H54 (cell line): ENCODE data around the gene ARHGEF7.

Experiments used
- DNase-seq: peaks from one replicate; pipeline ENCODE4 v3.0.0; 2011; ENCODE audit warnings: low spot score, mixed read lengths; ENCODE audit not compliant: insufficient read length
- FAIRE-seq: peaks from 3 replicates; lab custom pipeline; 2011; peaks lifted over from hg19 to GRCh38; lab: Jason Lieb, UNC
- POLR2A ChIP-seq: IDR thresholded peaks from 2 replicates; pipeline ENCODE4 v1.6.1; 2011; ENCODE audit warnings: low read depth, mild to moderate bottlenecking, low read length

Gene ARHGEF7

GRCh38 chr13:111345682-111346081 lies 230.6 kb downstream of the ARHGEF7 start:
- no peak for FAIRE-seq
- DNase-seq = no peak
- TF ChIP-seq POLR2A = no peak

GRCh38 chr13:111346101-111346680 lies 231.1 kb downstream of the ARHGEF7 start:
- DNase-seq (no peak), FAIRE-seq (no peak)
- no peak for TF ChIP-seq POLR2A

- DNase-seq = no peak
- TF ChIP-seq POLR2A = no peak
- no peak for FAIRE-seq
Observed at GRCh38 chr13:111347438-111347837, 232.3 kb downstream of the ARHGEF7 start.

GRCh38 chr13:111353508-111353907 lies 238.4 kb downstream of the ARHGEF7 start:
- DNase-seq (no peak), FAIRE-seq (no peak)

DNA sequence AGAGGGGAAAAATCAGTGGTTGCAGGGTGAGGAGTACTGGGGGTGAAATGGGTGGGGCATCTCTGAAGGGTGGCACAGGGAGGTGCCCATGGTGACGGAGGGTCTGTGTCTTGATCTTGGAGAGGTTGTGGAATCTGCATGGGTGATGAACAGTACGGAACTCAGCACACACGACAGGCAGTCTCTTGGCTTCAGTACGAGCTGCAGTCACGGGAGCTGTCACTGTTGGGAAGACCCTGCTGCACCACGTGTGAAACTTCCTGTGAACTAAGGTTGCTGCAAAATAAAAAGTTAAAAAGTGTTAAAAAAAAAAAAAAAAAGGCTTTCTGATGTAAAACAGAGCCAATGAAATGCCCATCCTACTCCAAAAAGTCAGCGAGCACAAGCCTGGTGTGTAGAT lies 239.7 kb downstream of the ARHGEF7 start:
- DNase-seq (no peak), FAIRE-seq (no peak)
- no peak for TF ChIP-seq POLR2A

More at GRCh38 chr13:111353508-111353907, 238.4 kb downstream of the ARHGEF7 start:
- TF ChIP-seq POLR2A = no peak
